Erythroblast (primary cell): ENCODE data around the gene DEPDC5.

Experiments
- DNase-seq, 2 experiments: peaks; one replicate each; lab custom pipeline; 2025; lab: John Stamatoyannopoulos, UW
- GATA1 ChIP-seq: IDR thresholded peaks from 2 replicates; pipeline ENCODE4 v1.6.1; 2011; ENCODE audit warnings: low read depth, mild to moderate bottlenecking, control low read depth, low read length, moderate library complexity
- POLR2A ChIP-seq: IDR thresholded peaks from 2 replicates; pipeline ENCODE4 v1.6.1; 2011; ENCODE audit warnings: mild to moderate bottlenecking, low read length

Gene DEPDC5

DNA sequence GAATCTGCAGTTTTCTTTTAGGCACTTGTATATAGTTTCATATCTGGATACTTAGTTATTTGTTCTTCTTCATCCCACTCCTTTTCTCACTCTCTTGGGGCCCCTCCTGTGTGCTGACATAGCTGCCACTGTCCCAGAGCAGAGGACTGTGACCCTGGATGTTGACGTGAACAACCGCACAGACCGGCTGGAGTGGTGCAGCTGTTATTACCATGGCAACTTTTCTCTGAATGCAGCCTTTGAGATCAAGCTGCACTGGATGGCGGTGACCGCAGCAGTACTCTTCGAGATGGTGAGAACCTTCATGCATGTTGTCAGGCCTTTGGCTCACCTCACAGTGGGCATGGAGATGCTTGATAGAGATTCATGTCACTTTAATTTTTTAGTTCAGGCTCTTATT lies 139.6 kb downstream of the DEPDC5 start:
- no peak for TF ChIP-seq POLR2A
- TF ChIP-seq GATA1 = no peak
- no peak for DNase-seq

DNA sequence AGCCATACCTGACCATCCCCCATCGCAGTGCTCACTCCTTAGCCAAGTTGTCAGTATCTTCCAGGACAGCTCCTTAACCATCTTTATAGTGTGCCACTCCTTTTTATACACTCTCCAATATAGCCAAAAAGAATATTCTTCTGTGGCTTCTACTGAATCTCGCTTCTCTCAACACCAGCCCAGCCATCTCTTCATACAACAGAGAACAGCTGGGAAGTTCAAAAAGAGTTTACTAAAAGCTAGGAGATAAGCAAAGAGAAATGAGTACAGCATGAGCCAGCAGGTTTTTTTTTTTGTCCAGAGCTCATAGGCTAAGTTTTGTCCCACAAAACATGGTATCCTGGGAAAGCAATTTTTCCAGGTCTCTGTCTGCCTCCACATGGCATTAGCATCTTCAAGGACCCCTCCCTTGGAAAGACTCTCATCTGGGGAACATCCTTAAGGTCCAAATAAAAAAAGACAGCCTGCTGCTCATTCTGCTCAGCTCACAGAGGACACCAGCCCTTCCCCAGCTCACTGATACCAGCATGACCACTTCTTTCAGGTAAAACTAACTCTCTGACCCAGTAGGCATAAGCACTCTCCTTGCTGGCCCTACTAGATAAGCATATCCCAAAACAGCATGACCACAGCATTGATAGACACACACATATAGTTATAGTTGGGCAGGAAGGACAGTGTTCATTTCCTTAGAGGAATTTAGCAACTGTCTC lies 141.7 kb downstream of the DEPDC5 start:
- peak; percentile 83 to 93 for DNase-seq
- TF ChIP-seq GATA1 (peak; percentile 51), POLR2A (no peak)

DNA sequence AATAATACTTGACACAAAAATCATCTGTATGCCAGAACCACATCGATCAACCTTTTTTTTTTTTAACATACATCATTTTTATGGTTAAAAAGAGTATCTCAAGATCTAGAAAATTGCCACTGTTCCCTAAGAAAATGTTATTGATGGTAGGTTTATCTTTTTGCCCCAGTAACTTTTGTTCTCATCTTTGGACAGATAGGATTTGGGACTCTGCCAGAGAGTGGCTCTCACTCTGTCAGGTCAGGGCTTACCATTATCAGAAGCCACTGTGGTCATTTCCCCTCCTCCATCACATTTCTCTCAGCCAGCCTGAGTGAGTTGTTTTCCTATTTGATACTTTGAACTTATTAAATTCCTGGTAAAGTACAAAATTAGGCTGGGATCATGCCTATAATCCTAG lies 142.7 kb downstream of the DEPDC5 start:
- TF ChIP-seq GATA1 = no peak
- no peak for TF ChIP-seq POLR2A
- DNase-seq = peak; percentile 69 to 89

- DNase-seq = no peak
- TF ChIP-seq GATA1 = no peak
- TF ChIP-seq POLR2A = no peak
Observed at GRCh38 chr22:31897842-31898805, 144.3 kb downstream of the DEPDC5 start.

GRCh38 chr22:31898926-31899325 lies 145.1 kb downstream of the DEPDC5 start:
- no peak for TF ChIP-seq POLR2A
- no peak for TF ChIP-seq GATA1
- no peak for DNase-seq

DNA sequence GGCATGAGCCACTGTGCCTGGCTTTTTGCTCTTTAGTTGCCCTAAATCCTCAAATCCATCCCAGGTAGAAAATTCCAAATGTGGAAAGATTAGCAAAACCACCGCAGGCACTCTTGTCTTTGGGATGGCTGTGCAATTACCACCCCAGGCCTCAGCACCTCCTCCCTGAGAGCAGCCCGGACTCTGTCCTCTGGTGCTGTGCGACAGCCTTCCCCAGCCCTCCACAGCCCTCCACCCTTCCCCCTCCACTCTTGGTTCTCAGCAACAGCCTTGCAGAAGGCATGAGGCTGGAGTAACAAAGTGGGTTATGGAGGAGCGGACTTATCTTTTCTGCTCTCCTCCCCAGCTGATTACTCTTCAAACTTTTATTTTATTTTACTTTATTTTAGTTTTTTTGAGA lies 145.8 kb downstream of the DEPDC5 start:
- TF ChIP-seq POLR2A (no peak), GATA1 (no peak)
- DNase-seq = no peak

DNA sequence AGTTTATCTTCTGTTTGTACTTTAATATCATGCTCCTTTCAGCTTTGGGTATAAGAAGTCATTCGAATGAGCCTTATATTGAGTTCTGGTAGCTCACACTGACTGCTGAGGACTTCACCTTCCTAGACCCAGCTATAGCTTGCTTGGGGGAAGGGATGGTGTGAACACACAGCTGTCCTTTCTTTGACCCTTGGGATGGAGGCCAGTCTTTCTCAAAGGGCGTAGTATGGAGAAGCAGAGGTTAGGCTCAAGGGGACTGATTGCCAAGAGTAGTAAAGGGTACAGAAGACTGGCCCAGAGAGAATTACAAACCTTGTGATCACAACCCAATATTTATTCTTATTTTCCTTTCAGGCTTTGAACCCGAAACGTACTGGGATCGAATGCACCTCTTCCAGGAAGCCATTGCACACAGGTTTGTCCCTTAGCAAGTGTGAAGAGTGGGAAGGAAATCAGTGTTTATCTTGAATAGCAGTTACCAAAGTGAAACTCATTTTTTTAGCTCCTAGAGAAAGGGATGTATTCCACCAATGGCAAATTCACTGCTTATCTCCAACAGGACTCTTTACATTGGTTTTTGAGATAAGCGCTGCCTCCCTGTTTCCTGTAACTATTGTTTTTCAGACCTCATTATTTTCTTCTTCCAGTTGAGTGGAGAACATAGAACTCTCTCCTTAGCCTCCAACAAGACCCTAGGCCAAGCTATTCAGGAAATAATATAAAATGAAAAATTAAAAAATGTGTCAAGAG lies 147.7 kb downstream of the DEPDC5 start:
- peak; percentile 43 to 79 for DNase-seq
- TF ChIP-seq GATA1 (peak; percentile 43), POLR2A (no peak)

DNA sequence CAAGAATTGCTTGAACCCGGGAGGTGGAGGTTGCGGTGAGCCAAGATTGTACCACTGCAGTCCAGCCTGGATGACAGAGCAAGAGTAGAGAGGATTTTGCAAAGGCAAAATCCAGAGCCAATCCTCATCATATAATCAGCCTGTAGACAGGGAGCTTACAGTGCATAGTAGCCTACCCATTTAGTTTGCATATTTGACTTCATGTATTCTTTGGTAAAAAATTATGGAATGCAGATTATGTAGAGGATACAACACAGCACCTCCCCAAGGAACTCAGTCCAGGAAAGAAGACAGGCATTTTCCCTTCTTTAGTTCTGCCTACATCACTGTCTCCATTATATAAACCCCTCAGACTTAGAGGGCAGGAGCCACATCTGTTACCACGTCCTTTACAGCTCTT lies 150.8 kb downstream of the DEPDC5 start:
- TF ChIP-seq GATA1 (no peak), POLR2A (no peak)
- no peak for DNase-seq

DNA sequence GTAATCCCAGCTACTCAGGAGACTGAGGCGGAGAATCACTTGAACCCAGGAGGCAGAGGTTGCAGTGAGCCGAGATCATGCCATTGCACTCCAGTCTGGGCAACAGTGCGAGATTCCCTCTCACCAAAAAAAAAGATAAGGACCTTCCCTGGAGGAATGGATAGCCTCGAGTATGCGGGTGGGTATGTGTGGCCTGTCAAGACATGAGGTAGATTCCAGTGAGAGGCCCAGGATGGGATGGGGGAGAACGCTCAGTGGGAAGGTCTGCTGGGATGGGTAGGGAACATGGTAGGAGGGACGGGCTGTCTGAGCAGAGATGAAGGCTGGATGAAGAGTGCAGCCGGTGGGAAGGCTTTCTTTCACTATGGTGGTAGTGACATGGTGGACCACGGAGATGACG lies 151.5 kb downstream of the DEPDC5 start:
- TF ChIP-seq POLR2A (no peak), GATA1 (no peak)
- DNase-seq = no peak

- TF ChIP-seq GATA1 (no peak), POLR2A (no peak)
Observed at GRCh38 chr22:31906086-31906485, 152.3 kb downstream of the DEPDC5 start.

GRCh38 chr22:31906569-31906968 lies 152.8 kb downstream of the DEPDC5 start:
- DNase-seq = no peak
- TF ChIP-seq POLR2A (no peak), GATA1 (no peak)

More at GRCh38 chr22:31906086-31906485, 152.3 kb downstream of the DEPDC5 start:
- DNase-seq = no peak

DNA sequence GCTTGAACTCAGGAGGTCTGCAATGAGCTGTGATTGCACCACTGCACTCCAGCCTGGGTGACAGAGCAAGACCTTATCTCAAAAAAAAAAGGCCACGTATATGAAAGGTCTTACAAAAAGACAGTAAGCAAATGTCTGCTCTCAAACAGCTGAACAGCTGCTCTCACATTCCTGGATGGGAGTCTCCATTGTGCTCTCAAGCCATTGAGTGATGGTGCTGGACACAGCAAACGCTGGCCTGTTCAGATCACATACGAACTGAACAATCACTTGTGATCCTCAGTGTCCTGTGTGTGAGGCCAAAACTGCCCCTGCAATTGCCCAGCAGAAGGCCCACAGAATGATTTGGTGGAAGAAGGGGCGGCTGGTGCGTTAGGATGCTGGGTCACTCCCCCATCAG lies 156.2 kb downstream of the DEPDC5 start:
- TF ChIP-seq GATA1 (no peak), POLR2A (no peak)
- no peak for DNase-seq
